Hematopoietic multipotent progenitor cell treated with erythropoietin and hydrocortisone succinate and interleukin-3 and kit ligand, for 8 days (in vitro differentiated cells): ENCODE measurements around the gene BBS4.
"Not testable (repeated sequence)": the region's sequence is repeated elsewhere in the genome, so short reads cannot be mapped to it uniquely, and the experiment has no call there.

Experiments used
- DNase-seq: peaks from one replicate; pipeline ENCODE4 v3.0.0-alpha.2; 2015

The BBS4 gene, protein sequence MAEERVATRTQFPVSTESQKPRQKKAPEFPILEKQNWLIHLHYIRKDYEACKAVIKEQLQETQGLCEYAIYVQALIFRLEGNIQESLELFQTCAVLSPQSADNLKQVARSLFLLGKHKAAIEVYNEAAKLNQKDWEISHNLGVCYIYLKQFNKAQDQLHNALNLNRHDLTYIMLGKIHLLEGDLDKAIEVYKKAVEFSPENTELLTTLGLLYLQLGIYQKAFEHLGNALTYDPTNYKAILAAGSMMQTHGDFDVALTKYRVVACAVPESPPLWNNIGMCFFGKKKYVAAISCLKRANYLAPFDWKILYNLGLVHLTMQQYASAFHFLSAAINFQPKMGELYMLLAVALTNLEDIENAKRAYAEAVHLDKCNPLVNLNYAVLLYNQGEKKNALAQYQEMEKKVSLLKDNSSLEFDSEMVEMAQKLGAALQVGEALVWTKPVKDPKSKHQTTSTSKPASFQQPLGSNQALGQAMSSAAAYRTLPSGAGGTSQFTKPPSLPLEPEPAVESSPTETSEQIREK

DNA sequence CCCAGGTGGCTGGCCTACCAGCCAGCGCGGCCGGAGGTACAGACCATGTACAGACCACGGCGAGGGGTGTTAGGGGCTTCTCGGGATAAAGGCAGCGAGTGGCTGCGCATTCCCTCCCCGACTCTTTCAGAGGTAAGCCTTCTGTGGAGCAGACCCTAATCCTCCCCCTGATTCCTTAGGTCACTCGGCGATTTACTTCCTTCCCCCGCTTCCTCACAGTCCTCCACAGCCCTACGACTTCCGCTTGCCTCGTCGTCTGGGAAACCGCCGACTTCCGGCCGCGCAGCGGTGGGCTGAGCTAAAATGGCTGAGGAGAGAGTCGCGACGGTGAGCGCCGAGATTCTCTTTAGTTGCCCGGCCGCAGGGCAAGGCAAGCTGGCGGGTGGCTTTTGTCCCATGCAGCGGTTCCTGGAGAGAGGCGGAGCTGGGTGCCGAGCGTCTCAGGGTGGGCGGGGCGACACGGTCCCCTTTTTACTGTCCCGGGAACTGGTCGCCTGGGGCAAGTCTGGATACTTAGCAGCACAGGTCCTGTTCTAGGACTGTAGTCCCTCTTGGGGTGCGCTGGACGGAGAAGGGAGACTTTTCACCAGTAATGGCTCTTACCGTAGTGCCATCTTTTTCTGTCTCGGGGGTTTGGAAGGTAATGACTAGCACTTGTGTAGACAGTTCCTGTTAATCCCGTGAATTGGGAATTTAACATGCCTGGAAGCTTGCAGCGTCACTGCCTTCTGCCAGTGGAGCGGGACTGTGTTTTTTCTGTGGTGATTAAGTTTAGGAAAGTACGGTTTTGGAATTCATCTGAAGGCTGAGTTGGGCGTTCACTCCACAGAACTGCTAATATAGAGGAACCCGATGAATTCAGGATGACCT, at the start of gene BBS4, which contains the start of gene HIGD2B:
Gene BBS4, plus strand, starts transcription at position 283 of the 870 bp plus-strand sequence. Its CDS starts 21 bp downstream, at position 304.
Gene HIGD2B, minus strand, starts transcription at position 258 of the 870 bp plus-strand sequence. CDS start 9,808 bp downstream, outside the sequence.
- DNase-seq = peak; percentile 95

GRCh38 chr15:72636519-72637282, 49.3 kb upstream of the BBS4 start:
- DNase-seq = peak; percentile 80

- DNase-seq = not testable (repeated sequence)
These were observed 46.1 kb upstream of the BBS4 start for GRCh38 chr15:72639759-72640483.

- DNase-seq = not testable (repeated sequence)
These were observed 43.7 kb upstream of the BBS4 start for GRCh38 chr15:72642271-72642670.

DNA sequence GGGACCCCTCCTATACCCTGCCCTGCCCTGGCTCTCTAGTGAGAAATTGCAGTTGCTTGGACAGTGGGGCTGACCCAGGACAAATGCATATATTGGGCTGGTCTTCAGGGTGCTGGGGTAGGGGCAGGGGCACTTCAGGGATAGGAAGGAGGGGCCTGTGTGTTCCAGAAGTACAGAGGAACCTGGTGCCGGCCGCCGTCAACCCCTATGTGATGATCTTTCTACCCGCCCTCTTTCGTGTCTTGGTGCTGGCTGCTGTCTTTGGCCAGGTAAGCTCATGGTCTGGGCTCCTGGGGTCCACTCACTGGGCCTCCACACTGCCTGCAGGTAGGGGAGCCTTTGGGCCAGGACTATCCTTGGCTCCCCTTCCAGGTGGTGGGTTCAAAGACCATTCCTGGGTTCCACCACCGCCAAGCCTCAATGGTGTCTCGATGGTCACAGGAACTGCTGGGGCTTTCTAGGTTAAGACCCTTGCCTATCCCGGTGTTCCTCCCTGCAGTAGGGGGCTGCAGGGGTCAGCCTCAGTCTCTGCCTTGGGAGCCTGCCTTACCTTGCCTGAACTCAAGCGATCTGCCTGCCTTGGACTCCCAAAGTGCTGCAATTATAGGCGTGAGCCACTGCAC, 37.3 kb upstream of the BBS4 start:
- DNase-seq = not testable (repeated sequence)

DNA sequence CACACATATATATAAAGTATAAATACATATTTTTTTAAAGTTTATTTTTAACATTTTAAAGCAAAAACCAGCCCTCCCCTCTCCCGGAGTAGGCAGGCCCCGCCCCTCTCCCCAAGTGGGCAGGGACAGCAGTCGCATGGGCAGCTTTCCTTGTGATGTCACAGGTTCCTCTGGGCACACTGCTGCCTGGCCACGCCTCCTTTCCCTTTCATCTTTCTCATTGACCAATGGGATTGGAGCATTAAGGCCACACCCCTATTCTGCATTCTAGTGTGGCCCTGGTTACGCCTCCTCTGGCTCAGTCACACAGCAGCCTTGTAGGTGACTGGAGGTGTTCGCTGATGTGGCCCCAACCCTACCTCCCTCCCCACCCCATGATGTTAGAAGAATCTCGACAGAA, 31.6 kb upstream of the BBS4 start, which contains the start of gene GOLGA6B:
Gene GOLGA6B, plus strand, starts transcription at position 301 of the 400 bp plus-strand sequence. Its CDS starts 41 bp downstream, at position 342.
- not testable (repeated sequence) for DNase-seq

DNA sequence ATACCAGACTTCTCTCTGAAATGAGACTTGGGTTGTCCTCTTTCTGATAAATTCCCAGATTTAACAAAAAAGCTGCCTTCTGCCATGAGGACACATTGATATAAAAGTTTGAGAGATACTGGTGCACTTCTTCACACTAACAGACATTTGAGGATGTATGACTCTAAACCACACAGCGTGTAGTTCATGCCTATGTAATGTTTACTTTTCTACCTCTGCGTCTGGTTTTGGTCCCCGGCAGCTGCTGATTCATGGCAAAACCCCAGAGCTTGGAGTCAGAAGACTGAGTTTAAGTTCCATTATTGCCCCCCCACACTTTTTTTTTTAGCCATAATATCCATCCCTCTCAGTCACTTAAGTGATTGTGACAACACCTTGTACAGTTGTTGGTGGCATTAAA, 30.0 kb upstream of the BBS4 start:
- not testable (repeated sequence) for DNase-seq

DNA sequence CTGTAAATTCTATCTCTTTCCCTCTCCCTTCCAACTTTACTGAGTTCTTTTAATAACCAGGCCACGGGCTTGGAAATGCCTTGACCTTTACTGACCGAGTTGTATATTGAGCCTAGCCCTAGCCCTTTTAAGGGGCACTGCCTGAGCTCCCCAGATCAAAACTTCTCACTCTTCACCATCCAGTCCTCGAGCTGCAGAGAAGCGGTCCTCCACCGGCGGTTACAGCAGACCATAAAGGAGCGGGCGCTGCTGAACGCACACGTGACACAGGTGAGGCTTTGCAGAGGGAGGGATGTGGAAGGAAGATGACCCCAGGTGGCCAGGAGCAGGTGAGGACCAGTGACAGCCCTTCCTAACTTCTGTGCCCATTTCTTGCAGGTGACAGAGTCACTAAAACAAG, 24.9 kb upstream of the BBS4 start:
- DNase-seq = not testable (repeated sequence)

- not testable (repeated sequence) for DNase-seq
These were observed 22.1 kb upstream of the BBS4 start for GRCh38 chr15:72663931-72664330.

GRCh38 chr15:72665706-72666105, 20.3 kb upstream of the BBS4 start:
- DNase-seq = not testable (repeated sequence)

DNA sequence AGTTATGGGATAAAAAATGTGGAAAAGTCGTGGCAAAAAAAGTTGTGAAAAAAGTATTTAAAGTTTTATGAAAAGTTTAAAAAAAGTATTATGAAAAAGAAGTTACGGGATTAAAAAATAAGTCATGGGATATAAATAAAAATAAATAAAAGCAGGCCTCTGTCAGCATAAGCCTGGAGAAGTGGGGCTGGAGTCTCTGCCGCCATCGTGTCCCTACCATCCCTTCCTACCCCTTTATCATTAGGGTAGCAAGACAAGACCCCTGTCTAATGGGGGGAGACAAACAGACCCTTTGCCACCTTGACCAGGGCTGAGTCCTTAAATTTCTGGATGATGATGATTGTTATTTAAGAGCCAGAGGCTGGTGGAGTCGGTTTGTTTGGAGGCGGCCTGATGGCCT, 16.2 kb upstream of the BBS4 start:
- DNase-seq = not testable (repeated sequence)

DNA sequence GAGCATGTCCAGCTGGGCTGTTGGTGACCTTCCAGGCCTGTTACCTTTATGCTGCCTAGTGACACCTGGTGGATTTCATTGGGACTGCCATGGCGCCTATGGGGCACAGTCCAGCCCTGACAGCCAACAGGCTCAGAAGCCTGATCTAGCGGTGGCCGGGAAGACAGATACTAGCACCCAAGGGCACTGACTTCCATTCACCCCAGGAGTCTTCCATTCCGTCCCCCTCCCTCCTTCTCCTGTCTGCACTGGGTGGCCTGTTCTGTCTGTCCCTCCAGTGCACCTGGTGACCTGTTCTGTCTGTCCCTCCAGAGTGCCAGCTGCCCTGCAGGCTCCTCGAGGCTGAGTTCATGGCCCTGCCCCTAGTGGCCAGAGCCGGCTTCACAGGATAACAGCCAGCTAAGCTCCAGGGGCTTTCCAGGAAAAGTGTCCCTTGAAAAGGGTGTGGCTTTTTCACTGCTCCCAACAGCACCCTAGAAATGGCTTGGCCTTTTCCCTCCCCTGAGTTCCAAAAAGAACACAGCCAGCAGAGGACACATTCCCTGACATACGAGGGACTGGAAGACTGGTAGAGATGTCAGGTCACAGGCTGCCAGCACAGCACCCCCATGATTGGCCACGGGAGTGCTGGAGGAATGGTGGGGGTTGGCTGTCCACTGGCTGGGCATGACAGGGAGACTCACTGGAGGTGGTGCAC, 15.2 kb upstream of the BBS4 start:
- DNase-seq = peak; percentile 81

- DNase-seq = no peak
These were observed 14.5 kb upstream of the BBS4 start for GRCh38 chr15:72671525-72671924.

- DNase-seq = no peak
These were observed 9.2 kb upstream of the BBS4 start for GRCh38 chr15:72676838-72677237.

GRCh38 chr15:72680931-72681330, 5.1 kb upstream of the BBS4 start:
- no peak for DNase-seq

DNA sequence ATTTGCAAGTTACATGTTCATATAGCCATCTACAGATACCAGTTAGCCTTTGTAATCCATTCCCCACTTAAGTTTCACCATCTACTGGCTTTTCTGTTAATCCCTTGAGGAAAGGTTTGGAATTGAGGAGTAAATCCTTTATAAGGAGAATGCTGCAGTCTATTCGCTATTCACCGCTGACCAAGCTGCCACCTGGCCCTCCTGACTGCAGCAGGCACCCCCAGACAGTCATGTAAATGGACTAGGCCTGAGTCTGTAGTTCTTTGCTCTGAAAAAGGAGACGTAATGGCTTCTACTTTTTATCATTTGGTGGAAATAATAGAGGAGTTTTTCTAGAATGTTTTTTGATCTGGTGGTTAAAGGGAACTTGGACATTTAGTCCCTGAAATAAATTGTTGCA, 3.2 kb upstream of the BBS4 start:
- DNase-seq = no peak

DNA sequence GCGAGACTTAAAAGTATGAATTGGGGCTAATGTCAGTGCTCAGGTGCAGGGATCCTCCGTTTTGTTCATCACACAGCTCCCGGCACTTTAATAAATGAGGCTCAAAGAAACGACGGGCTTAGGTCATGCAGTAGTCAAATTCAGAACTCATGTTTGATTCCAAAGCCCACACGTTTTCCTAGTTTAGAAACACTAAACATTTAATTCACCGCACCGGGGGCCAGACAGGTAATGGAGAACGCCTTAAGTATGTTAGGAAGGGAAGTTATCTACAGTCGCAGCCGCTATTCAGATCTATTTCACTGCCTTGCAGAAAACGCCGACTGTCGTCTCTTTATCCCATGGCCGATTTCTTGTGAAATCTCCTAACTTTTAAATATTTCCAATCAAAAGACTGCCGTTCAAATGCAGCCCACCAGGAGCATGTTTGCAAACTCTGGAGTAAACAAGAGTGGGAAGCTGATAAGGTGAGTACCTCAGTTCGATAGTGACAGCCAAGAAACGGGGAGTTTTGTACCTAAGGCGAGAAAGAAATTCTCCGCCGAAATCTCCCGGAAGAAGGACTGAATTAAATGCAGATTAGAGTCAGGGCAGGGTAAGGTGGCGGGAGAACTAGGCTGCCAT, 594 bp upstream of the BBS4 start:
- DNase-seq = no peak

DNA sequence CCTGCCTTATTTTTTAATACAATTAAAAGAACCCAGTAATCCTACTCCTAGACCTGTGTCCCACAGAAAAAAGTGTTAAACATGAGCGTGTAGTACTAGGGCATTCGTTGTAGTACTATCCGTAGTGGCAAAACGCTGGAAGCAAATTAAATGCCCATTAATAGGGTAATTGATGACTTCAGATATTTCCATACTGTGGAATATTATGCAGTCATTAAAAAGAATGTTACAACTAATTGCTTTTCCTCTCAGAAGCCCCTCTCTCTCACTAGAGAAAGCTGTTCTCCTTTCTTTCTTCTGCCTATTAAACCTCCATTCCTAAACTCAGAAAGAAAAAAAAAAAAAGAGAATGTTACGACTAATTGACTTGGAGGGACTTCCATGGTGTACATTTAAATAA, 2.7 kb downstream of the BBS4 start:
- DNase-seq = no peak

GRCh38 chr15:72690938-72691337, 4.9 kb downstream of the BBS4 start:
- DNase-seq = no peak

GRCh38 chr15:72698938-72699337, 12.9 kb downstream of the BBS4 start:
- no peak for DNase-seq
